LNCaP clone FGC (cell line): ENCODE data around the gene OTOP1.
A peak's percentile ranks its signal among the peaks of the same experiment; 100 is the strongest.
"Not testable (repeated sequence)": the region's sequence is repeated elsewhere in the genome, so short reads cannot be mapped to it uniquely, and the experiment has no call there.

Experiments used
- DNase-seq: peaks from one replicate; pipeline ENCODE4 v3.0.0-alpha.2; 2011; ENCODE audit warnings: low read depth
- H3K4me3 ChIP-seq: 2 replicates; pipeline ENCODE4 v1.5.1; 2011; ENCODE audit warnings: mild to moderate bottlenecking, low read depth, low read length, control low read depth
- CTCF ChIP-seq: IDR thresholded peaks from 2 replicates; pipeline ENCODE4 v1.5.1; 2012; ENCODE audit warnings: mild to moderate bottlenecking; ENCODE audit not compliant: control insufficient read depth, insufficient read depth; ENCODE audit errors: extremely low read depth

Gene OTOP1

GRCh38 chr4:4248885-4249203 lies 22.1 kb upstream of the OTOP1 start:
- no peak for DNase-seq
- TF ChIP-seq CTCF: no peak

GRCh38 chr4:4248029-4248884 lies 21.5 kb upstream of the OTOP1 start, which contains the start of gene TMEM128:
Gene TMEM128, minus strand, starts transcription at chr4:4248223. Its CDS starts 21 bp downstream, at chr4:4248202.
- peak; percentile 83 for DNase-seq
- 0 out of 2 replicates have a peak, but pooled peaks have one; percentile 13 for TF ChIP-seq CTCF
- H3K4me3 ChIP-seq: peak within 1 kb of the TSS; percentile 76

More at GRCh38 chr4:4248885-4249203, 22.1 kb upstream of the OTOP1 start:
- peak overlapping the region; percentile 76 for H3K4me3 ChIP-seq

GRCh38 chr4:4247696-4248028 lies 20.9 kb upstream of the OTOP1 start:
- TF ChIP-seq CTCF: no peak
- peak overlapping the region; percentile 76 for H3K4me3 ChIP-seq
- no peak for DNase-seq

- H3K4me3 ChIP-seq: no peak overlapping the region
- no peak for TF ChIP-seq CTCF
- no peak for DNase-seq
Observed at GRCh38 chr4:4245172-4245571, 18.4 kb upstream of the OTOP1 start.

GRCh38 chr4:4239551-4239950 lies 12.8 kb upstream of the OTOP1 start:
- H3K4me3 ChIP-seq, DNase-seq: not testable (repeated sequence)

- no peak for TF ChIP-seq CTCF
- no peak for DNase-seq
- H3K4me3 ChIP-seq: no peak overlapping the region
Observed at GRCh38 chr4:4233610-4234009, 6.9 kb upstream of the OTOP1 start.

- no peak for DNase-seq
Observed at GRCh38 chr4:4228356-4228668, 1.6 kb upstream of the OTOP1 start.

More at GRCh38 chr4:4228356-4228668, 1.6 kb upstream of the OTOP1 start:
- TF ChIP-seq CTCF: no peak
- no peak overlapping the region for H3K4me3 ChIP-seq
